ENCODE results near the gene ZNF230.

The ZNF230 gene

DNA sequence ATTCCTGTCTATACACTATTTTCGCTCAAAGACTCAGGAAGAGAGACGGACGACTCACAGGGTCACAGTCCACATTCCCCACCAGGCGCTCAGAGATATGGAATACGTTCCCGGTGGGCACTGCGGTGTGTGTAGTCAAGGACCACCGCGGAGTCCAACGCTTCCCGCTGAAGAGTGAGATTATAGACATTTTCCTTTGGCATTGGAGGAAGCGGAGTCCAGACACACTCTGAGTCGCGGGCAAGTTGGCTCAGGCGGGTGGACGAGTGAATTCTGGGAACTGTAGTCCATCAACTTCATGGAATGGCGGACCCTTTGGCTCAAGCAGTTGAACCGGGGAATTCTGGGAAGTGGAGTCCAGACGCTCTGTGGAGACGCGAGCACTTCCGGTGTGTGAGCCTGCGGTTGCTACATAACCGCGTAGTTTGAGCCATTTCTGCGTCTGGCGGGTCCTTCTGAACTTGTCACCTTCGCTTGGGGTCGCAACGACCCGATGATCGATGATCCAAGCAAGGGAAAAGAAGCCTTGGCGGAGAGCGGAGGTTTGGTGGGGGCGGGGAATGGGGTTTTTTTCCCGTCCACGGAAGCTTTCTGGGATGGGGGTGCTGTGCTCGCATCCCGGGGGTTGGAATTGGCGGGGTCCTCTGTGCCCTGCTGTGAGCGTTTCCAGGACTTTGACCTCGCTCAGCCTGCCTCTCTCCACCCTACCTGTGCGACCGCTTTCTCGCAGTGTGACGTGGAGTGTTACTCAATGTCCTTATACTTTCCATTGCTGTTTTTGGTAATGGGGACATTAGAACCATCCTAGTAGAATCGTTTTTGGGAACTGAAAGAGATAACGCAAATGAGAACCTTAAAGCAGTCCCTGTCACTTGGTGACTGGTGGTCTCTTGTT lies at the start of gene ZNF230:
Gene ZNF230 (plus strand): TSS at position 392 of the 895 bp plus-strand sequence. CDS start 4,122 bp downstream, outside the sequence.
- peaks cover 21% of the 10 kb centered on the region for H3K4me1 ChIP-seq (ENCODE audit: insufficient read depth, low read length)
- ATAC-seq (ENCODE audit: insufficient read depth, low read depth) (peak; percentile 97), DNase-seq (peak; percentile 92)
- H3K79me2 ChIP-seq (ENCODE audit: insufficient read depth, low read length): peaks cover 35% of the 10 kb centered on the region
- peaks cover 9% of the 10 kb centered on the region for H3K9me3 ChIP-seq (ENCODE audit: insufficient read depth, low read length, severe bottlenecking)
- H3K9ac ChIP-seq (ENCODE audit: low read depth, low read length): peak within 1 kb of the TSS; percentile 82
- H3K27me3 ChIP-seq (ENCODE audit: insufficient read depth, low read length, poor library complexity): no peaks in the 10 kb centered on the region
- TF ChIP-seq EZH2 (IDR thresholded peaks at IDR 0.05; ENCODE audit: borderline replicate concordance, low read depth, low read length, severe bottlenecking): no peak
- TF ChIP-seq, protein P1, sequence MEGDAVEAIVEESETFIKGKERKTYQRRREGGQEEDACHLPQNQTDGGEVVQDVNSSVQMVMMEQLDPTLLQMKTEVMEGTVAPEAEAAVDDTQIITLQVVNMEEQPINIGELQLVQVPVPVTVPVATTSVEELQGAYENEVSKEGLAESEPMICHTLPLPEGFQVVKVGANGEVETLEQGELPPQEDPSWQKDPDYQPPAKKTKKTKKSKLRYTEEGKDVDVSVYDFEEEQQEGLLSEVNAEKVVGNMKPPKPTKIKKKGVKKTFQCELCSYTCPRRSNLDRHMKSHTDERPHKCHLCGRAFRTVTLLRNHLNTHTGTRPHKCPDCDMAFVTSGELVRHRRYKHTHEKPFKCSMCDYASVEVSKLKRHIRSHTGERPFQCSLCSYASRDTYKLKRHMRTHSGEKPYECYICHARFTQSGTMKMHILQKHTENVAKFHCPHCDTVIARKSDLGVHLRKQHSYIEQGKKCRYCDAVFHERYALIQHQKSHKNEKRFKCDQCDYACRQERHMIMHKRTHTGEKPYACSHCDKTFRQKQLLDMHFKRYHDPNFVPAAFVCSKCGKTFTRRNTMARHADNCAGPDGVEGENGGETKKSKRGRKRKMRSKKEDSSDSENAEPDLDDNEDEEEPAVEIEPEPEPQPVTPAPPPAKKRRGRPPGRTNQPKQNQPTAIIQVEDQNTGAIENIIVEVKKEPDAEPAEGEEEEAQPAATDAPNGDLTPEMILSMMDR (IDR thresholded peaks at IDR 0.05; ENCODE audit: borderline replicate concordance, extremely low read depth, low read length, poor library complexity, severe bottlenecking): no peak
- peak within 1 kb of the TSS; percentile 92 for H3K4me2 ChIP-seq (ENCODE audit: insufficient read depth, low read length)
- peak within 1 kb of the TSS; percentile 100 for H2AFZ ChIP-seq (ENCODE audit: low read depth, low read length)
- peaks cover 17% of the 10 kb centered on the region for H3K36me3 ChIP-seq (ENCODE audit: insufficient read depth, low read length)
- H3K4me3 ChIP-seq (ENCODE audit: low read depth in 1 of 2, low read length in 2 of 2): peak within 1 kb of the TSS; percentile 92 to 95
- peak within 1 kb of the TSS; percentile 96 for H3K27ac ChIP-seq (ENCODE audit: low read length)
- no peaks in the 10 kb centered on the region for H4K20me1 ChIP-seq (ENCODE audit: insufficient read depth, low read length)

DNA sequence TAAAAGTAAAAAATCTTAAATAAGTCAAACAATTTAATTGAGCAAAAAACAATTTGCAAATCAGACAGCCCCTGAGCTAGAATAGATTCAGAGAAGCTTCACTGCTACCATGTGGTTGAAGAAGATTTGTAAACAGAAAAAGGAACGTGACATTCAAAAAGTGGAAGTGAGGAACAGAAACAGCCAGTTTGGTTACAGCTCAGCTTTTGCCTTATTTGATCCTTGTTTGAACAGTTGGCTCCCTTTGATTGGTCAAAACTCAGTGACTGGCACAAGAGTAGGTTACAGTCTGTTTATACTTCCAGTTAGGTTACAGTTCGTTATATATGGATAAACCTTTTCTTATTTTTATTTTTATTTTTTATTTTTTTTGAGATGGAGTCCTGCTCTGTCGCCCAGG lies 45.9 kb upstream of the ZNF230 start:
- no peak for ATAC-seq (ENCODE audit: insufficient read depth, low read depth)
- H4K20me1 ChIP-seq (ENCODE audit: insufficient read depth, low read length): no peaks in the 10 kb centered on the region
- peaks cover 7% of the 10 kb centered on the region; the same call in 1 of the 2 replicates for H3K79me2 ChIP-seq (ENCODE audit: insufficient read depth, low read length)
- no peak overlapping the region for H3K9ac ChIP-seq (ENCODE audit: low read depth, low read length)
- H2AFZ ChIP-seq (ENCODE audit: low read depth, low read length): no peak overlapping the region
- H3K4me1 ChIP-seq (ENCODE audit: insufficient read depth, low read length): peaks cover 8% of the 10 kb centered on the region
- no peak for DNase-seq
- H3K27me3 ChIP-seq (ENCODE audit: insufficient read depth, low read length, poor library complexity): no peaks in the 10 kb centered on the region
- peaks cover 13% of the 10 kb centered on the region for H3K9me3 ChIP-seq (ENCODE audit: insufficient read depth, low read length, severe bottlenecking)
- no peak overlapping the region for H3K4me2 ChIP-seq (ENCODE audit: insufficient read depth, low read length)
- H3K27ac ChIP-seq (ENCODE audit: low read length): no peak overlapping the region
- H3K36me3 ChIP-seq (ENCODE audit: insufficient read depth, low read length): no peaks in the 10 kb centered on the region
- H3K4me3 ChIP-seq (ENCODE audit: low read depth in 1 of 2, low read length in 2 of 2): no peak overlapping the region
- TF ChIP-seq, protein P1 (IDR thresholded peaks at IDR 0.05; ENCODE audit: borderline replicate concordance, extremely low read depth, low read length, poor library complexity, severe bottlenecking): no peak
- no peak for TF ChIP-seq EZH2 (IDR thresholded peaks at IDR 0.05; ENCODE audit: borderline replicate concordance, low read depth, low read length, severe bottlenecking)

DNA sequence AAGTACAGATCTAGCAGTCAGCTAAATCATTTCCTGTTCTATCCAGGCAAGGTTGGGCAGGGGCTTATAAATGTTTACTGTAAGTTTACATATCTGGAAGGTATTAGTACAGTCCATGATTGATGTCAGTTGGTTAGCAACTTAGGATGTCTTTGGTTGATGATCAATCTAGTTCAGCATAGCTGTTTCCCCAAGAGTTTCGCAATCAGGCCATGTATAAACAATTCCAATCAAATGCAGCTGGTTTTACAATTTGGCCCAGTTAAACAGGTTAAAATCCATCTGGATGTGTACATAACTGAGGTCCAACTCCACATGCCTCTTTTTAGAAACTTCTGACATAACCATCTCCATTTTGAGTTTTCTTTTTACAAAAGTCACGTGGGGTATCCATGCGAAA lies 44.9 kb upstream of the ZNF230 start:
- Histone ChIP-seq H3K4me1 (ENCODE audit: insufficient read depth, low read length) (no peaks in the 10 kb centered on the region), H3K4me2 (ENCODE audit: insufficient read depth, low read length) (no peak overlapping the region), H3K9me3 (ENCODE audit: insufficient read depth, low read length, severe bottlenecking) (peaks cover 21% of the 10 kb centered on the region), H3K27ac (ENCODE audit: low read length) (no peak overlapping the region), H3K36me3 (ENCODE audit: insufficient read depth, low read length) (peaks cover 4% of the 10 kb centered on the region; the same call in 1 of the 2 replicates), H3K79me2 (ENCODE audit: insufficient read depth, low read length) (no peaks in the 10 kb centered on the region), H3K4me3 (ENCODE audit: low read depth in 1 of 2, low read length in 2 of 2) (no peak overlapping the region), H3K9ac (ENCODE audit: low read depth, low read length) (no peak overlapping the region), H4K20me1 (ENCODE audit: insufficient read depth, low read length) (no peaks in the 10 kb centered on the region), H2AFZ (ENCODE audit: low read depth, low read length) (no peak overlapping the region), H3K27me3 (ENCODE audit: insufficient read depth, low read length, poor library complexity) (no peaks in the 10 kb centered on the region)
- TF ChIP-seq, protein P1 (IDR thresholded peaks at IDR 0.05; ENCODE audit: borderline replicate concordance, extremely low read depth, low read length, poor library complexity, severe bottlenecking): no peak
- no peak for TF ChIP-seq EZH2 (IDR thresholded peaks at IDR 0.05; ENCODE audit: borderline replicate concordance, low read depth, low read length, severe bottlenecking)
- ATAC-seq (ENCODE audit: insufficient read depth, low read depth) (no peak), DNase-seq (no peak)

Data from DND-41 (cell line).